ENCODE data around the gene PBX2.
"Not testable (repeated sequence)": the region's sequence is repeated elsewhere in the genome, so short reads cannot be mapped to it uniquely, and the experiment has no call there.

PBX2 gene

GRCh38 chr6:32216285-32216684 lies 26.3 kb upstream of the PBX2 start:
- Mint-ChIP-seq H3K4me1 (no peaks in the 10 kb centered on the region), H3K9me3 (no peaks in the 10 kb centered on the region), H3K27me3 (ENCODE audit: low read depth, poor library complexity) (peaks cover 11% of the 10 kb centered on the region), H3K36me3 (ENCODE audit: low read depth) (no peaks in the 10 kb centered on the region), H3K4me3 (no peak overlapping the region), H3K27ac (no peak overlapping the region)
- TF ChIP-seq, protein P1, sequence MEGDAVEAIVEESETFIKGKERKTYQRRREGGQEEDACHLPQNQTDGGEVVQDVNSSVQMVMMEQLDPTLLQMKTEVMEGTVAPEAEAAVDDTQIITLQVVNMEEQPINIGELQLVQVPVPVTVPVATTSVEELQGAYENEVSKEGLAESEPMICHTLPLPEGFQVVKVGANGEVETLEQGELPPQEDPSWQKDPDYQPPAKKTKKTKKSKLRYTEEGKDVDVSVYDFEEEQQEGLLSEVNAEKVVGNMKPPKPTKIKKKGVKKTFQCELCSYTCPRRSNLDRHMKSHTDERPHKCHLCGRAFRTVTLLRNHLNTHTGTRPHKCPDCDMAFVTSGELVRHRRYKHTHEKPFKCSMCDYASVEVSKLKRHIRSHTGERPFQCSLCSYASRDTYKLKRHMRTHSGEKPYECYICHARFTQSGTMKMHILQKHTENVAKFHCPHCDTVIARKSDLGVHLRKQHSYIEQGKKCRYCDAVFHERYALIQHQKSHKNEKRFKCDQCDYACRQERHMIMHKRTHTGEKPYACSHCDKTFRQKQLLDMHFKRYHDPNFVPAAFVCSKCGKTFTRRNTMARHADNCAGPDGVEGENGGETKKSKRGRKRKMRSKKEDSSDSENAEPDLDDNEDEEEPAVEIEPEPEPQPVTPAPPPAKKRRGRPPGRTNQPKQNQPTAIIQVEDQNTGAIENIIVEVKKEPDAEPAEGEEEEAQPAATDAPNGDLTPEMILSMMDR (IDR thresholded peaks at IDR 0.05): no peak
- DNase-seq: no peak

DNA sequence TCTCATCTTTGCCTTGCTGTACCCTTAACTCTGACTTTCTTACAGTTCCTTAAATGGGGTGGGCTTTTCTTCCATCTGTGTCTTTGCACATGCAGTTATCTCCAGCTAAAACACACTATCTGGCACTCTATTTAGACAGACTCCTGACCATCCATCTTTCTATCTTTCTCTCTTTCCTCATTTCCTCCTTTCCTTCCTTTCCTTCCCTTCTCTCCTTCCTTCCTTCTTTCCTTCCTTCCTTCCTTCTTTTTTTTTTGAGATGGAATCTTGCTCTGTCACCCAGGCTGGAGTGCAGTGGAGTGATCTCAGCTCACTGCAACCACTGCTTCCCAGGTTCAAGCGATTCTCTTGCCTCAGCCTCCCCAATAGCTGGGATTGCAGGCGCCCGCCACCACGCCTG lies 25.6 kb upstream of the PBX2 start:
- Mint-ChIP-seq H3K36me3 (ENCODE audit: low read depth) (no peaks in the 10 kb centered on the region), H3K9me3 (no peaks in the 10 kb centered on the region), H3K27ac (peak overlapping the region; percentile 47), H3K27me3 (ENCODE audit: low read depth, poor library complexity) (peaks cover 9% of the 10 kb centered on the region), H3K4me3 (no peak overlapping the region), H3K4me1 (no peaks in the 10 kb centered on the region)
- DNase-seq: no peak
- TF ChIP-seq, protein P1 (IDR thresholded peaks at IDR 0.05): no peak

DNA sequence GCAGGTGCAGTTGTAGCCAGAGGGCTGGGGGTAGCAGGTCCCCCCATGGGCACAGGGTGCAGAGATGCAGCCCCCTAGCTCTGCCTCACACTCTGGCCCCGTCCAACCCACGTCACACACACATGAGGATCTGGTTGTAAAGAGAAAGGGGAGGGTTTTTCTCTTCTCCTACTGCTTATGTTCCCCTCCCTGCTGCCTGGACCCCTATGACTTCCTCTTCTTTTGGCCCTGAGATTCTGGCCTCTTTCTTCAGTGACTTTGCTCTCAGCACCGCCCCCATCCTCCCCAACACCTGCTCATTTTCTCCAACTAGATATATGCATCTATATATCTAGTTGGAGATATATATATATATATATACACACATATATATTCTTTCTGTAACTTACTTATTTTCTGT lies 24.1 kb upstream of the PBX2 start:
- Mint-ChIP-seq H3K4me1 (no peaks in the 10 kb centered on the region), H3K27ac (no peak overlapping the region), H3K4me3 (no peak overlapping the region), H3K27me3 (ENCODE audit: low read depth, poor library complexity) (peaks cover 10% of the 10 kb centered on the region), H3K36me3 (ENCODE audit: low read depth) (no peaks in the 10 kb centered on the region), H3K9me3 (no peaks in the 10 kb centered on the region)
- TF ChIP-seq, protein P1 (IDR thresholded peaks at IDR 0.05): no peak
- DNase-seq: no peak

DNA sequence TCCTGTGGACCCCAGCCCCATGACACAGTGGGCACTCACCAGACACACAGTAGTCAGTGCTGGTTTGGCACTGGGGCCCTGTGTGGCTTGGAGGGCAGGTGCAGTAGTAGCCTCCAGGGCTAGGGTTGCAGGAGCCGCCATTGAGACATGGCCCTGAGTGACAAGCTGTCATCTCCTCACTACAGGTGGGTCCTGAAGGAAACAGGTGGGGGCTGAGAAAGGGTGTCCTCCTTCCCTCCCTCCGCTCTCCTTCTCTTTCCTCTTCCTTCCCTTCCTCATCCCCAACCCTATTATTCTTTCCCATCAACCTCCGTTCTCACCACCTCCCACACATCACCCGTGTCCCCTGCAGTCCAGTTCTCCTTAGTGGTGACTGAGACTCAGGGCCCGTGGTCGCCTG lies 23.6 kb upstream of the PBX2 start:
- no peaks in the 10 kb centered on the region for H3K9me3 Mint-ChIP-seq
- no peaks in the 10 kb centered on the region for H3K36me3 Mint-ChIP-seq (ENCODE audit: low read depth)
- no peak for DNase-seq
- H3K4me1 Mint-ChIP-seq: no peaks in the 10 kb centered on the region
- TF ChIP-seq, protein P1 (IDR thresholded peaks at IDR 0.05): no peak
- H3K27me3 Mint-ChIP-seq (ENCODE audit: low read depth, poor library complexity): peaks cover 10% of the 10 kb centered on the region
- H3K4me3 Mint-ChIP-seq: no peak overlapping the region
- H3K27ac Mint-ChIP-seq: no peak overlapping the region

GRCh38 chr6:32212076-32212760 lies 22.2 kb upstream of the PBX2 start:
- H3K4me3 Mint-ChIP-seq: no peak overlapping the region
- no peak overlapping the region for H3K27ac Mint-ChIP-seq
- TF ChIP-seq, protein P1 (IDR thresholded peaks at IDR 0.05): no peak
- no peak for DNase-seq
- peaks cover 10% of the 10 kb centered on the region for H3K27me3 Mint-ChIP-seq (ENCODE audit: low read depth, poor library complexity)
- H3K36me3 Mint-ChIP-seq (ENCODE audit: low read depth): no peaks in the 10 kb centered on the region
- no peaks in the 10 kb centered on the region for H3K4me1 Mint-ChIP-seq
- no peaks in the 10 kb centered on the region for H3K9me3 Mint-ChIP-seq

GRCh38 chr6:32211432-32211831 lies 21.4 kb upstream of the PBX2 start:
- not testable (repeated sequence) for H3K4me3 Mint-ChIP-seq; H3K4me1 Mint-ChIP-seq; DNase-seq; H3K27ac Mint-ChIP-seq; H3K9me3 Mint-ChIP-seq; H3K36me3 Mint-ChIP-seq (ENCODE audit: low read depth)
- peaks cover 11% of the 10 kb centered on the region for H3K27me3 Mint-ChIP-seq (ENCODE audit: low read depth, poor library complexity)

All from nephron progenitor cell (in vitro differentiated cells).